GM12878 (cell line): ENCODE data around the gene TTC23L. TPM values are rescaled to one million over a fixed set of nuclear protein-coding genes. Genes with fewer than 3 reads are reported as not detected.

Source experiments
- EED ChIP-seq: sonication (generic); IDR thresholded peaks from 2 replicates; pipeline ENCODE4 v1.6.1; 2016; ENCODE audit warnings: antibody characterized with exemption, low read depth
- ESRRA ChIP-seq: IDR thresholded peaks from 2 replicates; pipeline ENCODE4 v1.6.1; 2012; ENCODE audit warnings: mild to moderate bottlenecking, low read length, improper control_type of control experiment
- FOXM1 ChIP-seq: IDR thresholded peaks from 2 replicates; pipeline ENCODE4 v1.6.1; 2012; ENCODE audit warnings: low read depth, mild to moderate bottlenecking, inconsistent platforms, low read length, moderate library complexity
- GABPA ChIP-seq: IDR thresholded peaks from 2 replicates; pipeline ENCODE4 v1.6.1; 2014; ENCODE audit warnings: antibody characterized with exemption, low read depth, mild to moderate bottlenecking, inconsistent platforms
- HDAC6 ChIP-seq: fragments of 200-600 bp; sonication (generic); IDR thresholded peaks from one replicate; pipeline ENCODE4 v1.8.0; 2017; ENCODE audit warnings: antibody characterized with exemption; ENCODE audit not compliant: unreplicated experiment
- JUNB ChIP-seq: IDR thresholded peaks from 2 replicates; pipeline ENCODE4 v1.6.1; 2016; ENCODE audit warnings: antibody characterized with exemption, mild to moderate bottlenecking
- JUND ChIP-seq: IDR thresholded peaks from 2 replicates; pipeline ENCODE4 v1.6.1; 2012; ENCODE audit warnings: low read depth, mild to moderate bottlenecking, low read length, improper control_type of control experiment, moderate library complexity
- KAT2A ChIP-seq: conservative IDR thresholded peaks from 2 replicates; pipeline ENCODE4 v1.6.1; 2011; ENCODE audit warnings: low read depth, low read length; ENCODE audit not compliant: control insufficient read depth
- MEF2A ChIP-seq: IDR thresholded peaks from 2 replicates; pipeline ENCODE4 v1.6.1; 2011; ENCODE audit warnings: low read depth, mild to moderate bottlenecking, low read length, moderate library complexity; ENCODE audit not compliant: insufficient read depth
- NRF1 ChIP-seq: conservative IDR thresholded peaks from 2 replicates; pipeline ENCODE4 v1.6.1; 2011; ENCODE audit warnings: mild to moderate bottlenecking, low read depth, low read length, improper control_type of control experiment
- PAX8 ChIP-seq: fragments of 450-650 bp; IDR thresholded peaks from 2 replicates; pipeline ENCODE4 v1.6.1; 2017; ENCODE audit warnings: mild to moderate bottlenecking, moderate library complexity
- POLR2AphosphoS2 ChIP-seq: IDR thresholded peaks from 2 replicates; pipeline ENCODE4 v1.6.1; 2011; ENCODE audit warnings: low read depth, mild to moderate bottlenecking, low read length, improper control_type of control experiment, moderate library complexity
- POLR2AphosphoS5 ChIP-seq: IDR thresholded peaks from 2 replicates; pipeline ENCODE4 v1.6.1; 2011; ENCODE audit warnings: mild to moderate bottlenecking, low read length, inconsistent platforms
- SIN3A ChIP-seq: IDR thresholded peaks from 2 replicates; pipeline ENCODE4 v1.6.1; 2012; ENCODE audit warnings: low read depth, low read length, improper control_type of control experiment
- SREBF1 ChIP-seq: IDR thresholded peaks from 2 replicates; pipeline ENCODE4 v1.6.1; 2012; ENCODE audit warnings: mild to moderate bottlenecking, low read length
- TAF1 ChIP-seq: IDR thresholded peaks from 2 replicates; pipeline ENCODE4 v1.6.1; 2011; ENCODE audit warnings: mild to moderate bottlenecking, low read depth, low read length, borderline replicate concordance
- YBX1 ChIP-seq: fragments of 450-650 bp; IDR thresholded peaks from 2 replicates; pipeline ENCODE4 v1.6.1; 2016; ENCODE audit warnings: antibody characterized with exemption
- ZNF274 ChIP-seq: IDR thresholded peaks from one replicate; pipeline ENCODE4 v1.8.0; 2011; ENCODE audit not compliant: insufficient read length, insufficient read depth
- ZNF384 ChIP-seq: IDR thresholded peaks from 2 replicates; pipeline ENCODE4 v1.6.1; 2012; ENCODE audit warnings: low read depth, mild to moderate bottlenecking, low read length, improper control_type of control experiment, borderline replicate concordance
- ZSCAN29 ChIP-seq: fragments of 450-650 bp; IDR thresholded peaks from 2 replicates; pipeline ENCODE4 v1.6.1; 2017; ENCODE audit warnings: mild to moderate bottlenecking, moderate library complexity
- ZZZ3 ChIP-seq: IDR thresholded peaks from 2 replicates; pipeline ENCODE4 v1.6.1; 2011; ENCODE audit warnings: low read depth; ENCODE audit not compliant: control insufficient read depth, insufficient read length
- polyA plus RNA-seq, 11 experiments: library from polyadenylated mRNA; depleted of rRNA in 4 of 11; unstranded in 6 of 11; stranded (reverse) in 5 of 11; fragments of >200 nt; fragmentation: Nextera tagmentation in 4 of 11; fragmentation: Illumina TruSeq in 1 of 11; extraction: Ambion mirVana in 4 of 11; extraction: Trizol in 1 of 11; gene quantifications; 1 replicate in 1 of 11; 2 replicates in 10 of 11; pipeline versions ENCODE4 v1.2.1 to v1.2.3, GENCODE V29; 2011 to 2016; ENCODE audit warnings: inconsistent platforms in 2 of 11, missing spikeins in 2 of 11, low read depth in 1 of 11
- total RNA-seq, 4 experiments: library from RNA; depleted of rRNA in 3 of 4; stranded (reverse); fragments of >200 nt in 3 of 4; fragmentation: Illumina TruSeq in 1 of 4; extraction: Trizol in 1 of 4; gene quantifications; 2 replicates each; pipeline versions ENCODE4 v1.2.1 to v1.2.3, GENCODE V29; 2013 to 2021
- TF ChIP-seq, protein P1 (sequence below): fragments of 450-650 bp; IDR thresholded peaks from 2 replicates; pipeline ENCODE4 v1.6.1; 2017; ENCODE audit warnings: mild to moderate bottlenecking, moderate library complexity
- TF ChIP-seq, protein P2 (sequence below): IDR thresholded peaks from 2 replicates; pipeline ENCODE4 v1.6.1; 2012; ENCODE audit warnings: improper control_type of control experiment, low read depth, low read length; ENCODE audit not compliant: insufficient replicate concordance

The TTC23L gene
- total and polyA plus RNA-seq, 10 of the 15 experiments (the other 5 are each of a cell fraction or from before 2014, with no cell fraction given): 0.09 to 0.34 TPM; not detected in 8

DNA sequence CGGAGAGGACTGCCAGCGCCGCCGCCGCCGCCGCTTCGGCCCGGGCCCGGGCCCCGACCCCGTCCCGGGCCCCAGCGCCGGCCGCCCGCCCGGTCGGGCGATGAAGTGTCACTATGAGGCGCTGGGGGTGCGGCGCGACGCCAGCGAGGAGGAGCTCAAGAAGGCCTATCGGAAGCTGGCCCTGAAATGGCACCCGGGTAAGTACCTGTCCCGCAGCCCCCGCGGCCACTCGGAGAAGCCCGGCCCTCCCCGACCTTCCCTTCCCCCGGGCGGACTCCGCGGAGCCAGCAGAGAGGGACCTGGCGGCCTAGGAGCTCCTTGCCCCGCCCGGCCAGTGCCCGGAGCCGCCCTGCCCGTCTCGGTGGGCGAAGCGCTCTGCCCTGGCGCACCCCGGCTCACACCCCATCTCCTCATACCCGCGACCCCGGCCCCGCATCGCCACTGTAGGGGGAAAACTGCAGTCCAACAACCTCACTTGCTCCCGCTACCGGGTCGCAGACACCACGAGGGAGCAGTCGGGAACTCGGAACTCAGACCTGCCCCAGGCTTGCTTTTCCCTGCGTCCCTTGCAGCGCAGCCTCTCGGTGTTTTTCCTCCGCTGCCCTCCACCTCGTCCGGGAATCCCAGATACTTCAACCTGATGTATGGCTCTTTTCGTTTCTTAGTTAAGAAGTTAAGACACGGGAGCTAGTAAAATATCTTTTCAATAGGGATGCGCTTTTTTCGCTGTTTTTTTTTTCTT is 90.9 kb downstream of the TTC23L start (continued):
- TF ChIP-seq, protein P1, sequence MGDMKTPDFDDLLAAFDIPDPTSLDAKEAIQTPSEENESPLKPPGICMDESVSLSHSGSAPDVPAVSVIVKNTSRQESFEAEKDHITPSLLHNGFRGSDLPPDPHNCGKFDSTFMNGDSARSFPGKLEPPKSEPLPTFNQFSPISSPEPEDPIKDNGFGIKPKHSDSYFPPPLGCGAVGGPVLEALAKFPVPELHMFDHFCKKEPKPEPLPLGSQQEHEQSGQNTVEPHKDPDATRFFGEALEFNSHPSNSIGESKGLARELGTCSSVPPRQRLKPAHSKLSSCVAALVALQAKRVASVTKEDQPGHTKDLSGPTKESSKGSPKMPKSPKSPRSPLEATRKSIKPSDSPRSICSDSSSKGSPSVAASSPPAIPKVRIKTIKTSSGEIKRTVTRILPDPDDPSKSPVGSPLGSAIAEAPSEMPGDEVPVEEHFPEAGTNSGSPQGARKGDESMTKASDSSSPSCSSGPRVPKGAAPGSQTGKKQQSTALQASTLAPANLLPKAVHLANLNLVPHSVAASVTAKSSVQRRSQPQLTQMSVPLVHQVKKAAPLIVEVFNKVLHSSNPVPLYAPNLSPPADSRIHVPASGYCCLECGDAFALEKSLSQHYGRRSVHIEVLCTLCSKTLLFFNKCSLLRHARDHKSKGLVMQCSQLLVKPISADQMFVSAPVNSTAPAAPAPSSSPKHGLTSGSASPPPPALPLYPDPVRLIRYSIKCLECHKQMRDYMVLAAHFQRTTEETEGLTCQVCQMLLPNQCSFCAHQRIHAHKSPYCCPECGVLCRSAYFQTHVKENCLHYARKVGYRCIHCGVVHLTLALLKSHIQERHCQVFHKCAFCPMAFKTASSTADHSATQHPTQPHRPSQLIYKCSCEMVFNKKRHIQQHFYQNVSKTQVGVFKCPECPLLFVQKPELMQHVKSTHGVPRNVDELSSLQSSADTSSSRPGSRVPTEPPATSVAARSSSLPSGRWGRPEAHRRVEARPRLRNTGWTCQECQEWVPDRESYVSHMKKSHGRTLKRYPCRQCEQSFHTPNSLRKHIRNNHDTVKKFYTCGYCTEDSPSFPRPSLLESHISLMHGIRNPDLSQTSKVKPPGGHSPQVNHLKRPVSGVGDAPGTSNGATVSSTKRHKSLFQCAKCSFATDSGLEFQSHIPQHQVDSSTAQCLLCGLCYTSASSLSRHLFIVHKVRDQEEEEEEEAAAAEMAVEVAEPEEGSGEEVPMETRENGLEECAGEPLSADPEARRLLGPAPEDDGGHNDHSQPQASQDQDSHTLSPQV: no peak
- no peak for TF ChIP-seq JUND
- no peak for TF ChIP-seq FOXM1
- no peak for TF ChIP-seq SREBF1
- TF ChIP-seq POLR2AphosphoS2: no peak; the same call in 1 of the 2 replicates
- no peak for TF ChIP-seq GABPA
- TF ChIP-seq KAT2A: no peak
- TF ChIP-seq TAF1: peak; percentile 64; the same call in 1 of the 2 replicates
- TF ChIP-seq SIN3A: no peak
- no peak for TF ChIP-seq ZZZ3
- TF ChIP-seq YBX1: no peak
- TF ChIP-seq ESRRA: no peak
- no peak for TF ChIP-seq ZSCAN29
- no peak for TF ChIP-seq NRF1
- TF ChIP-seq POLR2AphosphoS5: peak; percentile 64
- TF ChIP-seq ZNF274: no peak
- TF ChIP-seq PAX8: no peak
- no peak for TF ChIP-seq ZNF384
- no peak for TF ChIP-seq HDAC6
- no peak for TF ChIP-seq MEF2A
- no peak for TF ChIP-seq JUNB
- TF ChIP-seq, protein P2, sequence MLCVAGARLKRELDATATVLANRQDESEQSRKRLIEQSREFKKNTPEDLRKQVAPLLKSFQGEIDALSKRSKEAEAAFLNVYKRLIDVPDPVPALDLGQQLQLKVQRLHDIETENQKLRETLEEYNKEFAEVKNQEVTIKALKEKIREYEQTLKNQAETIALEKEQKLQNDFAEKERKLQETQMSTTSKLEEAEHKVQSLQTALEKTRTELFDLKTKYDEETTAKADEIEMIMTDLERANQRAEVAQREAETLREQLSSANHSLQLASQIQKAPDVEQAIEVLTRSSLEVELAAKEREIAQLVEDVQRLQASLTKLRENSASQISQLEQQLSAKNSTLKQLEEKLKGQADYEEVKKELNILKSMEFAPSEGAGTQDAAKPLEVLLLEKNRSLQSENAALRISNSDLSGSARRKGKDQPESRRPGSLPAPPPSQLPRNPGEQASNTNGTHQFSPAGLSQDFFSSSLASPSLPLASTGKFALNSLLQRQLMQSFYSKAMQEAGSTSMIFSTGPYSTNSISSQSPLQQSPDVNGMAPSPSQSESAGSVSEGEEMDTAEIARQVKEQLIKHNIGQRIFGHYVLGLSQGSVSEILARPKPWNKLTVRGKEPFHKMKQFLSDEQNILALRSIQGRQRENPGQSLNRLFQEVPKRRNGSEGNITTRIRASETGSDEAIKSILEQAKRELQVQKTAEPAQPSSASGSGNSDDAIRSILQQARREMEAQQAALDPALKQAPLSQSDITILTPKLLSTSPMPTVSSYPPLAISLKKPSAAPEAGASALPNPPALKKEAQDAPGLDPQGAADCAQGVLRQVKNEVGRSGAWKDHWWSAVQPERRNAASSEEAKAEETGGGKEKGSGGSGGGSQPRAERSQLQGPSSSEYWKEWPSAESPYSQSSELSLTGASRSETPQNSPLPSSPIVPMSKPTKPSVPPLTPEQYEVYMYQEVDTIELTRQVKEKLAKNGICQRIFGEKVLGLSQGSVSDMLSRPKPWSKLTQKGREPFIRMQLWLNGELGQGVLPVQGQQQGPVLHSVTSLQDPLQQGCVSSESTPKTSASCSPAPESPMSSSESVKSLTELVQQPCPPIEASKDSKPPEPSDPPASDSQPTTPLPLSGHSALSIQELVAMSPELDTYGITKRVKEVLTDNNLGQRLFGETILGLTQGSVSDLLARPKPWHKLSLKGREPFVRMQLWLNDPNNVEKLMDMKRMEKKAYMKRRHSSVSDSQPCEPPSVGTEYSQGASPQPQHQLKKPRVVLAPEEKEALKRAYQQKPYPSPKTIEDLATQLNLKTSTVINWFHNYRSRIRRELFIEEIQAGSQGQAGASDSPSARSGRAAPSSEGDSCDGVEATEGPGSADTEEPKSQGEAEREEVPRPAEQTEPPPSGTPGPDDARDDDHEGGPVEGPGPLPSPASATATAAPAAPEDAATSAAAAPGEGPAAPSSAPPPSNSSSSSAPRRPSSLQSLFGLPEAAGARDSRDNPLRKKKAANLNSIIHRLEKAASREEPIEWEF: no peak
- TF ChIP-seq EED: 0 out of 2 replicates have a peak, but pooled peaks have one; percentile 22
